ENCODE measurements around the gene CDK18. TPM values are rescaled to one million over a fixed set of nuclear protein-coding genes. Genes with fewer than 3 reads are reported as not detected.

CDK18 gene
- total RNA-seq, 2 donors from 2014 or later = 32.6 to 39.2 TPM

DNA sequence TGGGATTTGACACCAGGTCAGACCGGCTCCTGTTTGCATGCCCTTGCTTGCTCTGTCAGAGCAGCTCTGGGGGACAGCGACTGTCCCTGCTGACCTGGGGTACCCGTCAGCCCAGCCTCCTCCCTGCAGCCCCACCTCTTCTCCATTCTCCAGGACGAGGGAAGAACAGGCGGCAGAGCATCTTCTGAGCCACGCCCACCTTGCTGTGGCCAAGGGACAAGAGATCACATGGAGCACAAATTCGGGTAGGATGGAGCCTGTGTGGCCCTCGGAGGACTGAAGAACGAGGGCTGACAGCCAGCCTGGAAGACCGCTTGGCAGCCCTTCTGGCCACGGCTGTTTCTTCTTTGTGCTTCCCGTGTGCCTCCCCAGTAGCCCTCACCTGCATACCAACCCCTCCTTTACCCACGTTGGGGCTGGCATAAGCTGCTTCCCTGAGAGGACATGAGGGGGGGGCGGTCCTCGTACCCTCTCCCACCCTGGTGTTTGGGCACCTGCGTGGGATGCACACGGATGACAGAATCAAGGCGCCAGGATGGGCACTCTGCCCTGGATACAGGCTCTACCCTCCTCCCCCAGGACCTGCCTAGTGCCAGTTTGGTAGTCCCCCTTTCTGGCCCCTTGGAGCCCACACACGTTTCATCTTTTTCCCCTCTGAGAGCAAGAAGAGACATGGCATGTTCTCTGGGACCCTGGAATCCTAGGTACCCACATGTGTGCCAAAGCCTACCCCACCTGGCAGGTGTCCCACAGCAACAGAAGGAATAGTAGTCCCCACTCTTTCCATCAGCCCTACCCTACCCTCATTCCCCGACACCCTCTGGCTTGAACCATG lies 26.9 kb downstream of the CDK18 start:
- no peak for DNase-seq
- intact Hi-C loops (cut with DNase I, micrococcal nuclease) = loop anchor here in 1 of 2 donors (10.0 kb wide), 1 partner anchor 123 kb away; no protein-coding TSS in a partner anchor
- no peak for ATAC-seq

DNA sequence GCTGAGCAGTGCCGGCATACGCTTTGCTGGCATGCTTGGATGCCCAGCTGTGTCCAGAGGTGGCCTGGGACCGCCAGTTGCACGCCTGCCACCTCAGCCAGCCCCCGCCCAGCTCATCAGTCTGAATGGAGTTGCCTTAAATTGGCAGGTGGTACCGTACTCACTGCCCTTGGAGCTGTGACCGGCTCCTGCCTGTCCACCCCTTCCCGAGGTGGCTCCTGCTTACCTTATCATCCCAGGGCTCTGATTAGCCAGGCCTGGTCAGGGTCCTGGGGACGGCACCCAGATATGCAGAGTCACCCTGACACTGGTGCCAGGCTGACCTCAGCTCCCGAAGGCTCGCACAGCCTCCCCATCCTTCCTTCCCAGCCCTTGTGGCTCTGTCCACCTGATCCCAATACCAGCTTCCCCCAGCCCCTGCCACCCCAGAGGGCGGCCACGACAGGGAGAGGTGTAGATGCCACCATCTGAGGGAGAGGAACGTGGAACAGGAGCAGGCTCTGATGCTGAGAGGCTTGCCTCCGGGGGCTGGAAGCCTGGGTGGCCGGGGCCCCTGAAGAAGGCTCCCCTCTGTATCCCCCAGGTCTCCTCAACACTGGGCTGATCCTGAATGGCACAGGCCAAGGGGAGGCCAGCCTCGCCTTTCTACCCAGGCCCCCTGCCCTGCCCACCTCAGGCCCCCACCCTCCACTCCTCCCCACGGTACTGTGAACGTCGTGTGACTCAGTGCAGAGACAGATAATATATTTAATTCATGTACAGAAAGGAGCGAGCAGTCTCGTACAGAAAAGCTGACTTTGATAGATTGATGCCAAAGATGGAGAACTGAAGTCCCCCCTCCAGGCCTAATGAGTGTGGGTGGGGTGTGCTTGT lies 27.8 kb downstream of the CDK18 start:
- DNase-seq (no peak), ATAC-seq (no peak)
- intact Hi-C loops (cut with DNase I, micrococcal nuclease) = loop anchor here in 1 of 2 donors (10.0 kb wide), 1 partner anchor 123 kb away; no protein-coding TSS in a partner anchor

DNA sequence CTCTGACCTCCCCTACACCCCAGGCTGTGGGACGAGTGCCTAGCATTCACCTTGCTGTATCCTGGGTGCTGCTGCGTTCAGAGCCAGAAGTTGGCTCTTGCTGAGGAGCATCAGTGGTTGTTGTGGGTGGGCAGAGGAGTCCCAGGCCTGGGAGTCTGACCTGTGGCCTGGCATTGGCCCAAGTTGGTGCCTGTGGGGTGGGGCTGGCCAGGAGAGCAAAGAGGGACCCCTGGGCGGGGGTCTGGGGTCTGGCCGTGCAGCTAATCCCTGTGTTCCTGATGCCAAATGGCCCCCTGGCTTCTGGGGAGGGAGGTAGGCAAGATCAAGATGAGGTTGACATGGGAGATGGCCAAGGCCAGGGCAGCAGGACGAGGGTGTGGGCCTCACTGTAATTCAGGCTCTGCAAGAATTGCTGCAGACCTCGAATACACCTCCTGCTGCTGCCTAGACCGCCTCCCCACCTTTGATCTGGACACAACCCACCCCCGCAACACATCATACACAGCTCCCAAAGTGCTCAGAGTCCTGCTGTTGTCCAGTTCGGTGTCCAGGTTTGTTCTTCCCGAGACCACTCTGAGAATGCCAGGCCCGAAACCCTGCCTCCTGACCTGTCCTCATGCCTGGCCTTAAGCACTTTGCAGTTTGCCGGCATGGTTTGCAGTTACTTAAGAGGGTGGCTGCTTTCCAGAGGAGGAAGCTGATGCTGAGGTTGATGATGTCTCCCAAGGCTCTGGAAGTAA lies 28.7 kb downstream of the CDK18 start:
- ATAC-seq = no peak
- intact Hi-C loops (cut with DNase I, micrococcal nuclease) = loop anchor here in 1 of 2 donors (10.0 kb wide), 1 partner anchor 122 kb away; no protein-coding TSS in a partner anchor
- DNase-seq = no peak

DNA sequence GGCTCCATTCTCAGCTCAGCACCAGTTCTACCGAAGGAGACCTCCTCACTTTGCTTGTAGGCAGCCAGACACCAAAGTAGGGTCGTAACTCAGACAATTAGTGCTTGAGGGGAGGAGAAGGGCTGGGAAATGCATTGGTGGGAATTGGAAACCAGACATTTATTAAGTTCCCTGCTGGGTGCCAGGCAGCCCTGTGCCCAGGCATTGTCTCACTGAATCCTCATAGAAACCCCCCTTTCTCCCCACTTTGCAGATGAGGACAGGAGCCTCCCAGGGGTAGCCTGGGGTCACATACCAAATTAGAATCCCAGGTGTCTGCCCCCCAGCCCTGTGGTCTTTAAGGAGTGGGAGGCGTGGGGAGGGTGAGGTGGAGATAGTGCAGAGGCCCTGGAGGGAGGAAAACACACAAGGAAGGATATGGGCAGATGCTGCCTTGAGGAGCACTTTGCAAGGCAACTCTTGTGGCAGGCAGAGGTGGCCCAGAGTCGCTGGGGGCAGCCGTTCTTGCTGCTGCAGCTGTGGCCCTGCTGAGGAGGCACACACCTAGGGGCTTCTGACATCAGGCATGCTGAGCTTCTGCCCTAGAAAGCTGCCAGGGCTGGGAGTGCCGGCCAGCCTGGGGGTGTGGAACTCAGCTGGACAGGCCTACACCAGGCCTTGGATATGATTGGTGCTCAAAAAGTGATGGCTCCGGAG lies 29.4 kb downstream of the CDK18 start:
- intact Hi-C loops (cut with DNase I, micrococcal nuclease) = loop anchor here in 1 of 2 donors (10.0 kb wide), 1 partner anchor 121 kb away; no protein-coding TSS in a partner anchor
- DNase-seq (peak in 1 of 2 donors; percentile 15), ATAC-seq (no peak)

DNA sequence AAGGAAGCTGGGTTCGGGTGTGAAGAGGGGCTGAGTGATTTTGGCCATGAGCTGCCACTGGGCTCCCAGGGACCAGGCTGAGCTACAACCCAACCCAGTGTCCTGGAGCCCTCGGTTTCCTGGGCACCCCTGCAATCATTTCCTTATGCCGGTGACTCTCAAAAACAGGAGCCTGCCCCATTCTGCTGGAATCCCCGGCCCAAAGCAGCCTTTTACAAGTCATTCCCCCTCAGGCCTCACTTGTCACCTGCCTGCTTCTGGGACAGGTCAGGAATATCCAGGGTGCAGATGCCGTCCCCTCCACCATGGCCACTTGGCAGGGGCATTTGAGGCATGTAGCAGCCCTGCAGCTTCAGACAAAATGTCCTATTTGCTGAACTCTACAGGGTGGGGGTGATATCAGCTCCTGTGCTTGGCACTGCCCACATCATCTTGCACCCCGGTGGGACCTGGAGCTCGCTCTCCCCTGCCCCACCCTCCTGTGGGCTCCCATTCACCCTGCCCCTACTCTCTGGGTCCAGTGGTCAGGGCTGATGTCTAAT lies 30.0 kb downstream of the CDK18 start:
- intact Hi-C loops (cut with DNase I, micrococcal nuclease) = loop anchor here in 1 of 2 donors (10.0 kb wide), 1 partner anchor 120 kb away; no protein-coding TSS in a partner anchor
- DNase-seq = peak in 1 of 2 donors; percentile 20
- no peak for ATAC-seq

DNA sequence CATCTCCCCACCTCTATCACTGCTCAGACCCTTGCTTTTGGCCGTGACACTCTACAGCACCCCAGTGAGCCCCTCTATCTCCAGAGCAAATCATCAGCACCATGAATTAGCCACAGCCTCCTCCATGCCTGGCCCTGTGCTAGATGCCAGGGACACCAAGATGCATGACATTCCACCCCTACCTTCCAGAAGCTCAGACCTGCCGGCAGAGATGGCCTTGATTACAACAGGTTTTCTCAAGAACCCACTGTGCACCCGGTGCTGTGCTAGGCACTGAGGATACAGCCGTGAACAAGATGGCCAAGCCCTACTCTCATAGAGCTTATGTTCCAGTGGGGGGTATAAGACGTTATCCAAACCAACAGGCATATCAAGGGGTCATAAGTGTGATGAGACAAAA lies 30.6 kb downstream of the CDK18 start:
- ATAC-seq (no peak), DNase-seq (no peak)
- intact Hi-C loops (cut with DNase I, micrococcal nuclease) = loop anchor here in 1 of 2 donors (10.0 kb wide), 1 partner anchor 120 kb away; no protein-coding TSS in a partner anchor

DNA sequence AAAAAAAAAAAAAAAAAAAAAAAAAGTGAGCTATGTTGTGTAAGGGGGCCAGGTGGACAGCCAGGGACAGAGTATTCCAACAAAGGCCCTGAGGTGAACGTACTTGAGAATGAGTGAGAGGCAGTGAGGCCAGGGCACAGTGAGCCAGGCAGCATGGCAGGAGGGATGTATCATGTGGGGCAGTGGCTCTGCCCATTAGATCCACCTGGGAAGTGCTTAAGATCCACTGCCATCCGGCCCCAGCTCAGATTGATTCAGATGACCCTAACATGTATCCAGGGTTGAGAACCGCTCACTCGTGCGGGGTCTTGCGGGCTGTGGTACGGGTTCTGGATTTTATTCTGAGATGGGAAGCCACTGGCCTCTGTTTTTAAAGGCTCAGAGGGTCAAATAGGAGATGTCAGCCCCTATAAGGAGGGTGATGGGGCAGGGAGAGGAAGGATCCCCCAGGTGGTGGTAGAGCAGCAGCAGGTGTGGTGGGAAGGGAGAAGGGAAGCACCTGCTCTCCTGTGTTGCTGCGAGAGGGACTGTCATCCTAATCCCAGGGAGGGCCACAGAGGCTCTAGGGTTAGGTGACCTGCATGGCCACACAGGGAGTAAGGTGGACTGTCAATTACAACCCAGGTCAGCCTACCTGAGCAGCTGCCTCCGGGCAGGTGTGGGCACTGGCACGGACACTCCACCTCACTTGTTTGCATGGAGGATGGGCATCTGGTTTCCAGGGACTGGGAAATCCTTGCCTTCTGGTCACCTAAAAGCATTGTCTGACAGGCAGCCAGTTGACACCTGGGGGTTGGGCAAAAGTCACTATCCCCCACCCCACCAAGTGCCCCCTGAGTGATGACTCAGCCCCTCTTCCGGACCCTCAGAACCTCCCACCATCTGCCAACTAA lies 31.6 kb downstream of the CDK18 start:
- intact Hi-C loops (cut with DNase I, micrococcal nuclease) = loop anchor here in 1 of 2 donors (10.0 kb wide), 1 partner anchor 119 kb away; no protein-coding TSS in a partner anchor
- ATAC-seq (peak; percentile 3), DNase-seq (no peak)

DNA sequence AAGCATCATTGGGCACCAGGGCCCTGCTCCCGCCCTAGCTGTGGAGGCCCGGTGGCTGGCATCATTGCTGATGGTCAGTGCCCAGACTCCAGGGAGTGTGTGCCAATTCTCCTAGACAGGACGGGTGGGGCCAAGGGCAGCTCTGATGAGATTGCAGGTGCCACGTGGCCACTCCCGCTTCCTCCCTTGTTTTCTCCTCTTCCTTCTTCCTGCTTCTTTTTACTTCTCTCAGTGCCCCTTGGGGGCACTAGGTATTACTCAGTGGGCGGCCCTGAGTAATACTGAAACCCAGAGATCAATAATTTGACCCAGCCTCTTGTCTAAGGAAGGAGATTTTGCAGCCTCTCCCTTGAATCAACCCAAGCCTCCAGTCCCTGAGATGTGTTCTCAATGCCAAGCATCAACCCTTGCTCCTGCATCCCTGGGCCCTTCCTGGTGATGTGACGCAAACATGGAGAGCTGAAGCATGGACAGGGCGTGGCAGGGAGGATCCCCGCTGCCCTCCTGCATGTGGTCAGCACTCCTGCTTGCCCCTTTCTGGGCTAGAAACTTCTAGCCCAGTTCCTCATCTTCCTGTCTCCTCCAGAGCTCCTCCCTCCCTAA lies 32.4 kb downstream of the CDK18 start:
- peak; percentile 93 for ATAC-seq
- intact Hi-C loops (cut with DNase I, micrococcal nuclease) = loop anchor here in 1 of 2 donors (10.0 kb wide), 1 partner anchor 118 kb away; no protein-coding TSS in a partner anchor
- DNase-seq = peak; percentile 76 to 86

DNA sequence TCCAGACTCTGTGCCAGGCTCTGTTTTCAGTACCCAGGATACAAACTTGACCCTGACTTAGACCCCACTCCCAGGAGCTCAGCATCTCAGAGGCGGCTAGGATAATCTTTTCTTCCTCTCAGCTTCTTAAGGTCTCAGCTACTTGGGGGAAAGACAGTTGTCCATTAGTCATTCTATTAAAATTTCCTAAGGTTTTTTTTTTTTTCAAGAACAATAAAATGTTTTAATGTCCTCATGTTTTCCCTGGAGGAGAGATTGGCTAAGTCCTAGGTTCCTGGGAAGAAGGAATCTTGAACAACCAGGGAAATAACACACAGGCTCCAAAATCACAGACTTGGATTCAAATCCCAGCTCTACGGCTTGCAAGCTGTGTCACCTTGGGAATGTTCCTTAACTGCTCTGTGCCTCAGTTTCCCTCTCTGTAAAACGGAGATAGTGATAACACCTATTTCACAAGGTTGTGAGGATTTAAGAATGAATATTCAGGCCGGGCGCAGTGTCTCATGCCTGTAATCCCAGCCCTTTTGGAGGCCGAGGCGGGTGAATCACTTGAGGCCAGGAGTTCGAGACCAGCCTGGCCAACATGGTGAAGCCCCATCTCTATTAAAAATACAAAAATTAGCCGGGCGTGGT lies 33.0 kb downstream of the CDK18 start:
- intact Hi-C loops (cut with DNase I, micrococcal nuclease) = loop anchor here in 1 of 2 donors (10.0 kb wide), 1 partner anchor 117 kb away; no protein-coding TSS in a partner anchor
- DNase-seq = no peak
- no peak for ATAC-seq

DNA sequence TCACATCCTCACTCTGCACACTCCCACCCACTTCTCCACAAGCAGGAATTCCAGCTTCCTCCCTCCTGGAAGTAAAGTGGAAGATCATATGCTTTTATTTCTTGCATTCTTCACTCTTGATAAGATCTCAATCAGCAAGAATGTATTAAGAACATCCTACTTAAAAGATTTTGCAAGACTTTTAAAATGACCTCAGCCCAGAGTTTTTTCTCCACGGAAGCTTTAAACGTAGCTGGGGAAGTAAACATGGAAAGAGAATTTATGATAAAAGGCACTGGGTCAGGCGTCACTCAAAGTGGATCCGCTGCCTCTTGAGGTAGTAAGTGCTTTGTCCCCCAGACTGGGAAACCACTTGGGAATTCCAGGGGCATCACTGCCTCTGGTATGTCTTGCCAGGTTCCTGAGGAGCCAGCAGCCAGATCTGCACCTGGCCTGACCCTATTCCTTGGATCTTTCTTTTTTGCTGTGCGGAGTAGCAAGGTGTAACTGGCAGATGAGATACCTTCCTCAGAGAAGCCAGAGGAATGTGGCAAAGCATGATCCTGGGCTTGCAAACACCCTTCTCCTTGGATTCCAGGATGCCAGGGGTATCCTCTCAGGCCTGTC lies 33.9 kb downstream of the CDK18 start:
- ATAC-seq (no peak), DNase-seq (no peak)
- intact Hi-C loops (cut with DNase I, micrococcal nuclease) = loop anchor here in 1 of 2 donors (10.0 kb wide), 1 partner anchor 116 kb away; no protein-coding TSS in a partner anchor

DNA sequence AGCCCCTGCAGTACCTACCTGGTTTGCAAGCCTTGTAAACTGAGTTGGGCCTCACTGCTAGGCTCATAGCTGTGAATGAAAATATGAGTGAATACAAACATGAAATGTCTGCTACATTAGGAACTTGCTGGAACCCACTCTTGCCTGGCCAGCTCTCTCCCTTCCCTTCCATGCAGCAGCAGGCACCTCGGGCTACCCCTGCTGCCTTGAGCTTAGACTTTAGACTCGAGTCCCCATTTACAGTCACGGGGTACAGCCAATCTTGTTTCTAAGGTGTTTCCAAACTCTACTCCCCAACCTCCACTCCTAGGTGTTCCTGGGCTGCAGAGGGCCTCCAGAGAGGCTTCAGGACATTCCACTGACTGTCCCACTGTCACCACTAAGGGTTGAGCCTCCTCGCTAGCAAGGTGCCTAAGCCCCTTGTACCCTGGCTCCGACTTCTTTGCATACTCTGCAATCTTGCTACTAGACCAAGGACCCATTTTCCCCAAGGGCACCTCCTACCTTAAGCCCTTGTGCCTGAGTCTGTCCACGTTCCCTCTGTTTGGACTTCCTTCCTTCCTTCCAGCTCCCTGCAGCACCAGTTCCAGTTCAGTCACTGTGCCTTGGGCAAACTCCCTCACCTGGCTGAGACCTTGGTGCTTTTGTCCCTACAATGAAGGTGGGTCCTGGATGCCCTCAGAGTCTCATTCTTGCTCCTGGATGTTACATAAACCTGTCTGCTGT lies 36.9 kb downstream of the CDK18 start:
- DNase-seq (no peak), ATAC-seq (no peak)
- intact Hi-C loops (cut with DNase I, micrococcal nuclease) = no loop called here

DNA sequence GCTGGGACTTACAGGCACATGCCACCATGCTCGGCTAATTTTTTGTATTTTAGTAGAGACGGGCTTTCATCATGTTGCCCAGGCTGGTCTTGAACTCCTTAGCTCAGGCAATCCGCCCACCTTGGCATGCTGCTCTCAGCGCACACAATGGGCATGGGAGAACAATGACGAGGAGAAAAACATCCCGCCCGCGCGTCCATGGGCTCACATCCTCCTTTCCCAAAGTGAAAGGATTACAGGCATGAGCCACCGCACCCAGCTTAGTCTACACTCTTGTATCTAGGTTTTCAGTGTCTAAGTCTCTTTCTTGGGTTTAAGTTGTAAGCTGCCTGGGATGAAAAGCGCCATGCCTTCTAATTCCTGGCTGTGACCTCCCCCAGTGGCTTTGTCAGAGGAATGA lies 37.9 kb downstream of the CDK18 start:
- ATAC-seq (no peak), DNase-seq (no peak)
- intact Hi-C loops (cut with DNase I, micrococcal nuclease) = no loop called here

DNA sequence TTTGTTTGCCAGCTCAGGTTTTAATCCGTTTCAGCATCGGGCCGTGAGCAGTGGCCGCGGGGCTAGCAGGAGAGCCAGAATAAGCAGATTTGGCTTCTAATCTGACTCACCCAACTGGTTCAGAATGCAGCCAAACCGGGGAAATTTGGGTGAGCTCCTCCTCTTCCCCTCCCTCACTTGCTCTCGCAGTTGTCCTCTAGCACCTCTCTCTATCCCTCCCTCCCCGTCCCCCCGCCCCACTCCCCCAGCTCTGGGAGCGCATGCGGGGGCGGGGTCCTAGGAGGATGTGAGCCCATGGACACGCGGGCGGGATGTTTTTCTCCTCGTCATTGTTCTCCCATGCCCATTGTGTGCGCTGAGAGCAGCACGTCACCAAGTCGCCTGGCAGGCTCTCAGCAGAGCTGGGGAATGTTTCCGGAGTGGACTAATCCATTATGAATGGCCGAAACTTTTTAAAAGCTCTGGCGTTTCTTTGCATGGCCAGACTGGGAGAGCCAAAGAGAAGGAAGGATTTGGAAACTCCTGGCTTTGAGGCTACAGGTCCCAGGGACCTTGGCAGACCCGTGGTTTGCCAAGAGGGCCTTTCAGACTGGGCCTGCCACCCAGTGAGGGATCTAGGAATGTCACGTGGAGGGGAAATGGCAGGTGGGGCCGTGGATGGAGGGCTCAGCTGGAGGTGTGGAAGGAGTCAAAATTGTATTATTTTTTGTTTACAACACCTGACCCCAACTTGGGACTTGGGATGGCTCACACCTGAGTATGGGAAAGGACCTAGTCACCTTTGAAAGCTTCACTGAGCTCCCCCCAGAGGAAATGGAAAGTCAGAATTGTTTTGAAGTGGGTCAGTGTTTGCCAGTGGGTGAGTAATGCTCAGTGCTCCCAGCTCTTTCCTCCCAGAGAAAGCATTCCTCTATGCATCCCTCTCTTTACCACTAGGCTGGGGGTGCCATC lies 39.2 kb downstream of the CDK18 start:
- DNase-seq (peak; percentile 62 to 63), ATAC-seq (peak; percentile 77)
- intact Hi-C loops (cut with DNase I, micrococcal nuclease) = no loop called here

Data from left colon (tissue), 2 donors.